Measurements from ENCODE around the gene NRG3.
"Not testable (repeated sequence)": the region's sequence is repeated elsewhere in the genome, so short reads cannot be mapped to it uniquely, and the experiment has no call there.

Gene NRG3

DNA sequence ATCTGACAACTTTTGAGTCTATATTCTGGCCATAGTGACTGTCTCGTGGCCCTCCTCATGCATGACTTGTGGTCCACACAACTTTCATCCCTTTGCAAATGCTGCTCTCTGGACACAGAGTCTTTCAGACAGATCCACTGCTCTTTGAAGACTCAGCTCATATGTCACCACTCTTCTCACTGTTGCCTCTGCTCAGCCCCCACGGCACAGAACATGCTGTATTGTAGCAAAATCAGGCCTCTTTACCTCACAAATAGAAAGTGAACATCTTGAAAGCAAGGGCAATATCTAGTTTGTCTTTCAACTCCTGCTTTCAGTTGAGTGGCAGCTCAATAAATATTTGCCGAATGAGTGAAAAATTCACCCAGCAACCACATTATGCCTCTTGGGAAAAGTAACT, 443.5 kb downstream of the NRG3 start:
- TF ChIP-seq, protein P1, sequence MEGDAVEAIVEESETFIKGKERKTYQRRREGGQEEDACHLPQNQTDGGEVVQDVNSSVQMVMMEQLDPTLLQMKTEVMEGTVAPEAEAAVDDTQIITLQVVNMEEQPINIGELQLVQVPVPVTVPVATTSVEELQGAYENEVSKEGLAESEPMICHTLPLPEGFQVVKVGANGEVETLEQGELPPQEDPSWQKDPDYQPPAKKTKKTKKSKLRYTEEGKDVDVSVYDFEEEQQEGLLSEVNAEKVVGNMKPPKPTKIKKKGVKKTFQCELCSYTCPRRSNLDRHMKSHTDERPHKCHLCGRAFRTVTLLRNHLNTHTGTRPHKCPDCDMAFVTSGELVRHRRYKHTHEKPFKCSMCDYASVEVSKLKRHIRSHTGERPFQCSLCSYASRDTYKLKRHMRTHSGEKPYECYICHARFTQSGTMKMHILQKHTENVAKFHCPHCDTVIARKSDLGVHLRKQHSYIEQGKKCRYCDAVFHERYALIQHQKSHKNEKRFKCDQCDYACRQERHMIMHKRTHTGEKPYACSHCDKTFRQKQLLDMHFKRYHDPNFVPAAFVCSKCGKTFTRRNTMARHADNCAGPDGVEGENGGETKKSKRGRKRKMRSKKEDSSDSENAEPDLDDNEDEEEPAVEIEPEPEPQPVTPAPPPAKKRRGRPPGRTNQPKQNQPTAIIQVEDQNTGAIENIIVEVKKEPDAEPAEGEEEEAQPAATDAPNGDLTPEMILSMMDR (conservative IDR thresholded peaks at IDR 0.05), result no peak
- no peak overlapping the region for H3K27ac ChIP-seq

GRCh38 chr10:82319074-82319473, 444.1 kb downstream of the NRG3 start:
- TF ChIP-seq, protein P1 (conservative IDR thresholded peaks at IDR 0.05), result no peak
- no peak overlapping the region for H3K27ac ChIP-seq

DNA sequence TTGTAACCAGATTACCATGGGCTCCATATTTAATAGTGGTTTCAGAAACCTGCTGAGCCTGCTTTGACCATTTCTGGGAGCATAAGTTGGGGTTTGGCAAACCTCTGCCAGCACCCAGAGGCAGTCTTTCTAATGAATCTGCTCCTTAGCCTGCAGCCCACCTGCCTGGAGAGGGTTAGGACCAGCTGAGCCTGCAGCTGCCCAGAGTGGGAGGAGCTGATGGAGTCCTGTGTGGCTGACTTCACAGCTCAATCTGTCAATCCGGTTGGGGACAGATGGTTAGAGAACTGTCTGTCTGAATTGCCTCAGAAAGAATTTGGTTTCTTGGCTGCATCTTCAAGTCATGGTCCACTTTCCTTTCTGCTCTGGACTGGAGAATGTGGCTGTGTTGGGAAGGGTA, 444.6 kb downstream of the NRG3 start:
- TF ChIP-seq, protein P1 (conservative IDR thresholded peaks at IDR 0.05), result no peak
- H3K27ac ChIP-seq, result no peak overlapping the region

DNA sequence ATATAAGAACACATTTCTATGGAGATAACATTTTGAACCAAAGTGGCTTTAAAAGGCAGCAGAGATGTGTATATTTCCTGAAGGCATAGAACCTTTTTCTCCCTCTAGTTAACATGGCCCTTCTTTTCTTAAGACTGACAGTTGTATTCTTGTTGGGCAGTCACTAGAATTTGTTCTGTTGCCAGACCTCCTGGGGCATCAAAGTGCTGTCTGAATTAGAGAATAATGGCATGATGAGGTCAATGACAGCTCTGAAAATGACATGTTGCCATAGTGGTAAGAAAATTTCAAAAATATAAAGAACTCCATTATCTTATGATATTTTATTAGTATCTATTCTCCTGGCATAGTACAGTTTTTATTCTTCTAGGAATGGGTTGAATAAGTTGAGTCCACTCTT, 446.7 kb downstream of the NRG3 start:
- TF ChIP-seq, protein P1 (conservative IDR thresholded peaks at IDR 0.05), result no peak
- no peak overlapping the region for H3K27ac ChIP-seq

DNA sequence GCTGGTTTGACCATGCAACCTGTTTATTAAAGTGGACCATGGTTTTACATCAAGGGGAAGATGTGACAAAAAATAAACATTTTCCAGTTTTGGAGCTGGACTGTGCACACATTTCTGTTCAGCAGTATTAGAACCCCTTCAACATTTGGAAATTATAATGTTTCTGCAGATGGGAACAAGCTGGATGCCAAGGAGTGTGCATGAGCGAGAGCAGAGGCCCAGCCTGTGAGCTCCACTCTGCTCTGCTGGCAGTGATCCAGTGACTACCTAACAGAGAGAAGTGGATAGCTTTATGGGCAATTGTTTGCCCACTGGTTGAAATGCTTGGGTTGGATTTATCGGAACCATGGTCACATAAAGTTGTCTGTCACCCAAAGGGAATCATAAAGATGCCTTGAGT, 456.7 kb downstream of the NRG3 start:
- no peak overlapping the region for H3K27ac ChIP-seq
- TF ChIP-seq, protein P1 (conservative IDR thresholded peaks at IDR 0.05), result no peak

- TF ChIP-seq, protein P1 (conservative IDR thresholded peaks at IDR 0.05), result no peak
- no peak overlapping the region for H3K27ac ChIP-seq
These were observed 460.8 kb downstream of the NRG3 start for GRCh38 chr10:82335831-82336230.

GRCh38 chr10:82340166-82340565, 465.2 kb downstream of the NRG3 start:
- TF ChIP-seq, protein P1 (conservative IDR thresholded peaks at IDR 0.05), result no peak
- no peak overlapping the region for H3K27ac ChIP-seq

DNA sequence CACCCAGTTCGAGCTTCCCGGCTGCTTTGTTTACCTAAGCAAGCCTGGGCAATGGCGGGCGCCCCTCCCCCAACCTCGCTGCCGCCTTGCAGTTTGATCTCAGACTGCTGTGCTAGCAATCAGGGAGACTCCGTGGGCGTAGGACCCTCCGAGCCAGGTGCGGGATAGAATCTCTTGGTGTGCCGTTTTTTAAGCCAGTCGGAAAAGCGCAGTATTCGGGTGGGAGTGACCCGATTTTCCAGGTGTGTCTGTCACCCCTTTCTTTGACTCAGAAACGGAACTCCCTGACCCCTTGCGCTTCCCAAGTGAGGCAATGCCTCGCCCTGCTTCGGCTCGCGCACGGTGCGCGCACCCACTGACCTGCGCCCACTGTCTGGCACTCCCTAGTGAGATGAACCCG, 474.6 kb downstream of the NRG3 start:
- H3K27ac ChIP-seq, result not testable (repeated sequence)

All from VCaP (cell line).